HG03196 (cell line): Measurements from ENCODE around the gene CPNE7.

Experiments
- ATAC-seq: cut with Tn5 transposase; IDR thresholded peaks from one replicate; pipeline ENCODE4 v1.9.1; 2021; ENCODE audit not compliant: unreplicated experiment

The CPNE7 gene

GRCh38 chr16:89549007-89549700 lies 26.4 kb upstream of the CPNE7 start:
- ATAC-seq = no peak

- ATAC-seq = no peak
Measured at GRCh38 chr16:89550421-89551007, 25.0 kb upstream of the CPNE7 start.

DNA sequence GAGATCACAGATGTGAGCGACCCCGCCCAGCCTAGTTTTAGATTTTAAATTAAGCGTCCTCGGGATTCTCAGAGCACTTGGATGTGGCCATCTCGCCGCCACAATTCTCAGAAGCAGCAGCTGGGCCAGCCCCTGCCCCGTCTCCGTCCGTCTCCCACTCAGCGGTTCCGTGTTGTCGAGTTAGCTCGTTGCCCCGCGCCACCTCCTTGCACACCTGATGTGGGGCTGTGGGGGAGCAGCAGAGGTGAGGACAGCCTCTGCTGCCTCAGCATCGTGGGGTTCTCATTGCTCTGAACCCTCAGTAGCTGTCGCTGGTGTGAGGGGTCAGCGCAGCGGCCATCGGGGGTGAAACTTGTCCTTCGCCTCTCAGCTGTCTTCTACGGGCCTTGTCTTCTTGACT lies 23.2 kb upstream of the CPNE7 start:
- ATAC-seq = no peak

DNA sequence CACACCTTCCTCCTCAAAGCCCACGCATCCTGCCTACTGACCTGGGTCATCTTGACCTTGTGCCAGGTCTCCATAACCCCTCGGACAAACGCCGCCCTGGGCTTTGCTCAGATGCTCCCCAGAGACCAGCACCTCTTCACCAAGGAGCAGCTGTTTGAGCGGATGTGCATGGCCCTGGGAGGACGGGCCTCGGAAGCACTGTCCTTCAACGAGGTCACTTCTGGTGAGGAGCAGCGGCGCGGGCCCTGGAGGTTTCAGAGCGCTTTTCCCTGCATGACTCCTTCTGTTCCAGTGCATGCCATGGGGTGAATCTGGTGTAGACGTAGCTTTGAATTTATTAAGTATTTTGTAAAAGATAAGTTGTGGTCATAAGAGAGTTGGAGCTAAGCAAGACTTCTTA lies 22.6 kb upstream of the CPNE7 start:
- ATAC-seq = no peak

GRCh38 chr16:89553733-89554132 lies 21.8 kb upstream of the CPNE7 start:
- no peak for ATAC-seq

DNA sequence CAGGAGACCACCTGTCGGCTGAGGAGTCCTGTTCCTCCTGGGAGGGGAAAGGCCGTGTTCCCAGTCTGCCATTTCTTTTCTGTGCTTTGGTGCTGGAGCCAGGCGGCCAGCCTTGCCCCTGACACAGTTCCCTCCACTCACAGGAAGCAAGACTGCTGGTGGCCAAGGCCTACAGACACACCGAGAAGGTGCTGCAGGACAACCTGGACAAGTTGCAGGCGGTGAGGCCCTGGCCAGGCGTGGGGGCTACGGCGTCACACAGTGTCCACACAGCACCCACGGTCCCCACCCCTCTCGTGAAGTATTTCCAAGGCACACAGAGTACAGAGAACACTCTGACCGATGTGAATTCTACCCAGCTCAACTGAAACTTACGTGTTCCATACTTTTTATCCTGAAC lies 21.2 kb upstream of the CPNE7 start:
- ATAC-seq = no peak

DNA sequence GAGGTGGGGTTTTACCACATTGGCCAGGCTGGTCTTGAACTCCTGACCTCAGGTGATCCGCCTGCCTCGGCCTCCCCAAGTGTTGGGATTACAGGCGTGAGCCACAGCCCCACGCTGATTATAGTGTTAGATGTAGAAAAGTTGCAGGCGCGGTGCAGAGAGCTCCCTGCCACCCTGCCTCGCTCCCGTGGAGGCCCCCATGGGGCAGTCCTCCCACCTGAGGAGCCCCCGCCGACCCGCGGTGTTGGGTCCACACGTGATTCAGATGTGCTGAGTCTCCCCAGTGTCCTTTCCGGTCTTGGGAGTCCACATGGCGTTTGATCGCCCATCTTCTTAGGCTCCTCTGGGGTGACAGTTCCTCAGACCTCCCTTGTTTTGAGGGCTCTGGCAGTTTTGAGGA lies 20.3 kb upstream of the CPNE7 start:
- ATAC-seq = no peak

GRCh38 chr16:89555780-89556179 lies 19.8 kb upstream of the CPNE7 start:
- ATAC-seq = no peak

GRCh38 chr16:89556750-89557689 lies 18.5 kb upstream of the CPNE7 start:
- ATAC-seq = no peak

DNA sequence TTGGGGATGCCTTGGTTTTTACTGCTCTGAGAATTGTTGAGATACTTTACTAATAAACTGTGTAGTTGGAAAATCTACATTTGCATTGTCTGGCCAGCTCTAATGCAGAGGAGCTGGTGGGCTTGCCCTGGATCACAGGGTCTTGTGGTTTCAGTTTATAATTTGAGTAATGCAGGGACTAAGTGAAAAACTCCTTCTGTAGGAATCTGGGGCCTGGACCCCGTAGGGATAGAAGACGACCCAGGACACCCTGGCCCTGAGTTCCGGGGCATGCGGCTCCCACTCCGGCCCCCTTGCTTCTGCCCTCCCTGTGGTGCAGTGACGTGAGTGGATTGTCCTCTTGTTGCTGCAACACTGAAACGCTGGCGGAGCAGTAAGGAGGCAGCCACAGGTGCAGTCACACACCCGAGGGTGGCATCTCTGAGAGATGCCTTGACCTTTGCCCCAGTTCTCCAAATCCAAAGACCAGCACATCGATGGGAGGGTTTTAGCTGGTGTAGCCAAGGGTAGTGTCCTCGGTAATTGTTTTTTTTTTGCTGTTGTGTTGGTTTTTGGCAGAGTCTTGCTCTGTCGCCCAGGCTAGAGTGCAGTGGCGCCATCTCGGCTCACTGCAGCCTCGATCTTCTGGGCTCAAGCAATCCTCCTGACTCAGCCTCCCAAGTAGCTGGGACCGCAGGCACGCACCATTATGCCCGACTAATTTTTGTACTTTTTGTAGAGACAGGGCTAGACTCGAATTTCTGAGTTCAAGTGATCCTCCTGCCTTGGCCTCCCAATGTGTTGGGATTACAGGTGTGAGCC lies 17.7 kb upstream of the CPNE7 start:
- no peak for ATAC-seq

- peak; percentile 79 for ATAC-seq
Measured at GRCh38 chr16:89560378-89561141, 15.0 kb upstream of the CPNE7 start, which contains the start of gene RPL13. Gene RPL13 (plus strand): TSS chr16:89560682. CDS start chr16:89560960, 278 bp downstream.

DNA sequence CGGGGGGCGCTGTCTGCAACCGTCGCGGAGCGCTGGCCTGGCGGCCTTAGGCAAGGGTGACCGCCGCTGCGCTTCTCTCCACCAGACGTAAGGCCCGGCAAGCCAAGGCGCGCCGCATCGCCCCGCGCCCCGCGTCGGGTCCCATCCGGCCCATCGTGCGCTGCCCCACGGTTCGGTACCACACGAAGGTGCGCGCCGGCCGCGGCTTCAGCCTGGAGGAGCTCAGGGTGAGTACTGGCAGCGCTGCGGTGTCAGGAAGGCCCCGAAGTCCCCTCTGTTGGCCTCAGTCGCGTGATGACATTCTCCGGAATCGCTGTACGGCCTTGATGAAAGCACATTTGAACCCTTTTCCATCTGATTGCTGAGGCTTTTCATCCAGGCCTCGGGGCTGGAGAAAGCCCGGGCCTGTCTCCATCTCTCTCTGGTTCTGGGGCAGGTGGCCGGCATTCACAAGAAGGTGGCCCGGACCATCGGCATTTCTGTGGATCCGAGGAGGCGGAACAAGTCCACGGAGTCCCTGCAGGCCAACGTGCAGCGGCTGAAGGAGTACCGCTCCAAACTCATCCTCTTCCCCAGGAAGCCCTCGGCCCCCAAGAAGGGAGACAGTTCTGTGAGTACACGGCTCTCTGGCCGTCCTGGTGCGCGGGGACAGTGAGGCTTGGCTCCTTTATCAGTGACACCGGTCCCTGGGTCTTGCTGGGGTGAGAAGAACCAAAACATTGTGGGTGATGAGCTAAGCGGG lies 14.2 kb upstream of the CPNE7 start:
- ATAC-seq = no peak

- ATAC-seq = no peak
Measured at GRCh38 chr16:89561884-89562599, 13.5 kb upstream of the CPNE7 start.

DNA sequence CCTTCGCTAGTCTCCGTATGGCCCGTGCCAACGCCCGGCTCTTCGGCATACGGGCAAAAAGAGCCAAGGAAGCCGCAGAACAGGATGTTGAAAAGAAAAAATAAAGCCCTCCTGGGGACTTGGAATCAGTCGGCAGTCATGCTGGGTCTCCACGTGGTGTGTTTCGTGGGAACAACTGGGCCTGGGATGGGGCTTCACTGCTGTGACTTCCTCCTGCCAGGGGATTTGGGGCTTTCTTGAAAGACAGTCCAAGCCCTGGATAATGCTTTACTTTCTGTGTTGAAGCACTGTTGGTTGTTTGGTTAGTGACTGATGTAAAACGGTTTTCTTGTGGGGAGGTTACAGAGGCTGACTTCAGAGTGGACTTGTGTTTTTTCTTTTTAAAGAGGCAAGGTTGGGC lies 12.6 kb upstream of the CPNE7 start:
- no peak for ATAC-seq

- ATAC-seq = no peak
Measured at GRCh38 chr16:89563639-89564392, 11.7 kb upstream of the CPNE7 start.

DNA sequence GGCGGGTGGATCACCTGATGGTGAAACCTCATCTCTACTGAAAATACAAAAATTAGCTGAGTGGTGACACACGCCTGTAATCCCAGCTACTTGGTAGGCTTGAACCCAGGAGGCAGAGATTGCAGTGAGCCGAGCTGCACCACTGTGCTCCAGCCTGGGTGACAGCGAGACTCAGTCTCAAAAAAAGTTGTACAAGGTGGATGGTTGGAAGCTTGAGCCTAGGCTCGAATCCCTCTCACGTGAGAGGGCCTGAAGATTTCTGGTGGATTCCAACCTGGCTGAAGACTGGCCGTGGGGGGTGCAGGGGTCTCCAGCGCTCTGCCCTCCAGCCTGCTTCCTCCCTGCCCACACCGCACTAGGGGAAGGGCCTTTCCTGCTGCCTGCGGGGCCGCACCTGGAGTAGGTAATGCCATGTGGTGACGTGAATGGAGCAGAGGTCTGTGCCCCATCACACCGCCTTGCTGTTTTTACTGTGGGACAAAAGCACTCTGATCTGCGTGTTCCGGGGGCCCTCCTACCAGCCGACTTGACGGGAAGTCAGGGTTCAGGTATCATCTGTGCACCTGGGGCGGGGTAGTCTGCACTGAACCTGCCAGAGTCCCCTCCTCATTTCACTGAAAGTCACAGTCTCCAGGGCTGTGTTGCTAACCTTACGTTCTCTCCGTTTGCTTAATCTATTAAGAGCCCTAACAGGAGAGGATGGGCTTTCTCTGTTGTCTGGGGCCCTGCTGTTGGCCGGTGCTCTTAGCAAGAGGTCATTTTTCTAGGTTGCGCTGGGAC lies 10.9 kb upstream of the CPNE7 start:
- no peak for ATAC-seq

DNA sequence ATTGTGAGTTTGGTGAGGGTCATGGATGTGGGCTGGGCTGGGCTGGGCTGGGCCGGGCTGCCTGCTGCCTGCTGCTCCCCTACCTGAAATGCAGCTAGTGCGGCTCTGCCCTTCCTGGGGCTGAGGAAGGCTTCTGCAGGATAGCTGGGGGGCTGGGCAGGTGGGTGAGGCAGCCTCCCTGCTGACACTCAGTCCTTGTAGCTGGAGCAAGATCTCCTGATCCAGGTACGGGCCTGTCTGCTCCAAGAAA lies 10.4 kb upstream of the CPNE7 start:
- no peak for ATAC-seq
